ENCODE results near the gene PAPPA.

GRCh38 chr9:116279230-116279629, 125.6 kb downstream of the PAPPA start:
- TF ChIP-seq POLR2A (IDR thresholded peaks at IDR 0.05) (no peak), CTCF (IDR thresholded peaks at IDR 0.05) (no peak), EP300 (IDR thresholded peaks at IDR 0.05) (no peak)
